Activated T-cell treated with anti-CD3 and anti-CD28 coated beads, Interleukin-2, amount 50 U/mL, for 4 hours (primary cell): ENCODE measurements around the gene MYO7B. TPM values are rescaled to one million over a fixed set of nuclear protein-coding genes. Genes with fewer than 3 reads are reported as not detected.
"Not testable (repeated sequence)": the region's sequence is repeated elsewhere in the genome, so short reads cannot be mapped to it uniquely, and the experiment has no call there.

Source experiments
- ATAC-seq, 2 donors: fragments of 200-7000 bp; cut with Tn5 transposase; one replicate each; pipeline ENCODE4 v1.10.0; 2021
- DNase-seq: peaks from one replicate; pipeline ENCODE4 v3.0.0-alpha.2; 2020
- H3K27me3 Mint-ChIP-seq: one replicate; pipeline ENCODE4 v1.8.0; 2021; ENCODE audit warnings: low read depth, mixed read lengths
- H3K36me3 Mint-ChIP-seq: one replicate; pipeline ENCODE4 v1.8.0; 2022; ENCODE audit warnings: mixed read lengths; ENCODE audit not compliant: insufficient read depth
- H3K4me1 Mint-ChIP-seq: one replicate; pipeline ENCODE4 v1.8.0; 2021; ENCODE audit warnings: low read depth, mixed read lengths
- H3K4me3 Mint-ChIP-seq: one replicate; pipeline ENCODE4 v1.8.0; 2021; ENCODE audit warnings: mild to moderate bottlenecking, moderate library complexity, mixed read lengths
- H3K9me3 Mint-ChIP-seq: one replicate; pipeline ENCODE4 v1.8.0; 2021; ENCODE audit warnings: mixed read lengths
- total RNA-seq, 3 donors: library from RNA; stranded (reverse); gene quantifications; one replicate each; pipeline ENCODE4 v1.2.1, GENCODE V29; 2021

Gene MYO7B
- total RNA-seq, 3 donors from 2014 or later: 0.16 to 0.68 (median 0.63) TPM

DNA sequence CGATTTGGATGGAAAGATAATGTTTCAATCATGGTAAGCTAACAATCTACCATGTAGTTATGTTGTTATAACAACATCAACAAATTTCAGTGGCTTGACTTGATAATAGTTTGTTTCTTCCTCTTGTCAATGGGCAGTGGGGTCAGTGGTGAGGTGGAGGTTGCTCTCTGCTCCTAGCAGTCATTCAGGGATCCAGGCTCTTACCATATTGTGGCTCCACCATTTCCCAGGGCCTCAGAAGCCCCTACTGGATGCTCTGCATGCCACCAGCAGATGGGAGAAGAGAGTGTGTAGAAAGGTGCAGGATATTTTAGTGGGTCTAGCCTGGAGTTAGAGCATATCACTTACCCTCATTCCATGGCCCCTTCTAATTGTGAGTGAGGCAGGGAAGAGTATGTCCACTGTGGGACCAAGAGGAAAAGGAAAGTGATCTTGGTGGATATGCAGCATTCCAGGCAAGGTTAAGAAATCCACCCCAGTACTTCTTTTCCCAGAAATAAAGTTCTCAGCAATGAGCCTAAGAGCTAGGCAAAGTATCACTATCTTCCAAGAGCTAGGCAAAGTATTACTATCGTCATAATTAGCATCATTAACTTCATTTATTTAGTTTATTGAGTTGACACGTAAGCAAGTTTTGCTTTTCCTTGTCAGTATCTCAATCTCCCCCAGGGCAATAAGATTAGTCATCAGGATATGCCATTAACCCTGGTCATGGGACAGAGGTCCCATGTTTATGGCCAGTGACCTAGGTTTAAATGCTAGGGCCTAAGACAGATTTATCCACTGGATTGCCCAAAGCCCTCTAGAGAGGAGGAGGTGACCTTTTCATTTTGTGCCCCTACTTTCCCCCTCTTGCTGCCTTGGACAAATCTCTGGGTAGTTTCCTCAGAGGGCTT, 5.0 kb upstream of the MYO7B start:
- Mint-ChIP-seq H3K36me3 (no peaks in the 10 kb centered on the region), H3K4me1 (peaks cover 11% of the 10 kb centered on the region), H3K4me3 (no peak overlapping the region), H3K9me3 (no peaks in the 10 kb centered on the region), H3K27me3 (peaks cover 3% of the 10 kb centered on the region)
- DNase-seq (no peak), ATAC-seq (no peak)

GRCh38 chr2:127531221-127531648, 4.2 kb upstream of the MYO7B start:
- Mint-ChIP-seq H3K36me3 (no peaks in the 10 kb centered on the region), H3K9me3 (no peaks in the 10 kb centered on the region), H3K27me3 (peaks cover 3% of the 10 kb centered on the region), H3K4me3 (no peak overlapping the region), H3K4me1 (peaks cover 10% of the 10 kb centered on the region)
- DNase-seq: no peak
- no peak for ATAC-seq

GRCh38 chr2:127532296-127532695, 3.2 kb upstream of the MYO7B start:
- H3K4me1 Mint-ChIP-seq: peaks cover 5% of the 10 kb centered on the region
- no peaks in the 10 kb centered on the region for H3K9me3 Mint-ChIP-seq
- no peaks in the 10 kb centered on the region for H3K36me3 Mint-ChIP-seq
- no peak for ATAC-seq
- peaks cover 6% of the 10 kb centered on the region for H3K27me3 Mint-ChIP-seq
- no peak overlapping the region for H3K4me3 Mint-ChIP-seq
- DNase-seq: no peak

- Mint-ChIP-seq H3K4me1 (no peaks in the 10 kb centered on the region), H3K27me3 (peaks cover 6% of the 10 kb centered on the region), H3K9me3 (no peaks in the 10 kb centered on the region), H3K4me3 (no peak overlapping the region), H3K36me3 (no peaks in the 10 kb centered on the region)
- no peak for ATAC-seq
- no peak for DNase-seq
Observed at GRCh38 chr2:127535918-127536317, 435 bp downstream of the MYO7B start.

DNA sequence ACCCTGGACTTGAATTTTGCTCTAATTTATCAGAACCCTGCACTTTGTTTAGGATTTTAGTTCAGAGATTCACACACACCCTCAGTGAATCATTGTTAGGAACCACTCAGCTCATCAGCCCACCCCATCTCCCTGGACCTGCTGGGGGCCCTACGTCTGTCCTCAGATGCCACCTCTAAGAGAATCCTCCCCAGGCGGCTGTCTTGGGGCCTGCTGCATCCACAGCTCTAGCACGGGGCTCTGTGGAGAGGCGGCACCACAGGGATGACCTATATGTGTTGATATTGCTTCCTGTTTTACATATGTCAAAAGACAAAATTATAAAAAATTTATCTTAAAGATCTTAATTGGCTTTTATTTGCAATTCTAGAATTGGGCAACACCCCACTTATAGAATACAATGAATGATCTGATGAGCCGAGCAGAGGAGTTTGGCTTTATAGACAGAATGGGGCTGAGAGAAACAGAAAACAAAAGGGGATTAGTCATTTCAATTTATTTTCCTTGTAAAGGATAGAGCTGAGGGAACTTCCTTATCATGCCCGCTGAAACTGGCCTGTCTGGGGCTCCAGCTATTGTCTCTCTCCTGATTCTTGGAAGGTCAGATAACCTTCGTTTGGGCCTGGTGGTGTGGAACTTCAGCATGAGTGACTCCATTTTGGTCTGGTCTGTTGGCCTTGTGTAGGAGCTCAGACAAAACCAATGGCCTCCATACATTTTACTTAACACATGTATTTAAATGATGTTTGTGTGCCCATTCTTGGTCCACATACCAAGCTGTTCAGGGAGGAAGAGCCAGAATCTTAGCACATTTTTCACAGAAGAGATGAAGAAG, 1.4 kb downstream of the MYO7B start:
- no peak for ATAC-seq
- no peaks in the 10 kb centered on the region for H3K4me1 Mint-ChIP-seq
- H3K9me3 Mint-ChIP-seq: no peaks in the 10 kb centered on the region
- DNase-seq: no peak
- H3K27me3 Mint-ChIP-seq: peaks cover 6% of the 10 kb centered on the region
- H3K36me3 Mint-ChIP-seq: no peaks in the 10 kb centered on the region
- no peak overlapping the region for H3K4me3 Mint-ChIP-seq

DNA sequence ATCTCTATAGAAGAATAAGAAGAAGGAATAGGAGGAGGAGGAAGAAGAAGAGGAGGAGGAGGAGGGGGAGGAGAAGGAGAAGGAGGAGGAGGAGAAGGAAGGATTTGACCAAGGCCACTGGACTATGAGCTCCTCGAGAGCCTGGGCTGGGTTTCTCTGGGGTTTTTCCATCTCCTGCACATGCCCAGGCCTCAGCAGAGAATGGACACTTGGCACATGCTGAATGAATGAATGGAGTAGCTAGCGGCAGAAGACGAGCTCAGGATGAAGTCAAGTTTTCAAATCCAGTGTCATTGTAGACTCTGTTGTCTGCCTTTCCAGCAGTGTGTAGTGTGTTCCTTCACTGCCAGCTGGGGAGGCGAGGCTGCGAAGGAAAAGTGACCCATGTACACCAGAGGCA, 2.2 kb downstream of the MYO7B start:
- ATAC-seq: no peak
- no peak for DNase-seq
- H3K27me3 Mint-ChIP-seq: peaks cover 6% of the 10 kb centered on the region
- no peaks in the 10 kb centered on the region for H3K9me3 Mint-ChIP-seq
- no peaks in the 10 kb centered on the region for H3K36me3 Mint-ChIP-seq
- H3K4me1 Mint-ChIP-seq: no peaks in the 10 kb centered on the region
- no peak overlapping the region for H3K4me3 Mint-ChIP-seq

DNA sequence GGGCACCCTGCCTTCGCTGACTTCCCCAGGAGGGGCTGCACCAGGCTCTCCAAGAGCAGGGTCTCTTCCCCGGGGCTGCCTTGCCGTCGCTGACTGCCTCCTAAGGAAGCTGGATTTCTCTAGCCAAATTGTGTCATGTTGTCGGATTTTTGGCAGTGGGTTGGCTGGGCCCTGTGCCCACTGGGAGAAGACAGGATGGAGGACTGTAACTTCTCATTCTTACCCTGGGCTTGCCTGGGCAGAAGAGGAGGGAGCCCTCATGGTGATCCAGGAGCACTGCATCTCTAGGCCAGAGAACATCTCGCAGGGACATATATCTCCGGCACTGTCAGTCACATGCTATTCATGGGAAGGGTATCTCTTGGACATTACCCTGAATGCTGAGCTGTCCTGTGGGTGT, 6.3 kb downstream of the MYO7B start:
- Mint-ChIP-seq H3K4me1 (no peaks in the 10 kb centered on the region), H3K27me3 (peaks cover 2% of the 10 kb centered on the region), H3K4me3 (no peak overlapping the region), H3K9me3 (no peaks in the 10 kb centered on the region), H3K36me3 (no peaks in the 10 kb centered on the region)
- DNase-seq: no peak
- ATAC-seq: no peak

DNA sequence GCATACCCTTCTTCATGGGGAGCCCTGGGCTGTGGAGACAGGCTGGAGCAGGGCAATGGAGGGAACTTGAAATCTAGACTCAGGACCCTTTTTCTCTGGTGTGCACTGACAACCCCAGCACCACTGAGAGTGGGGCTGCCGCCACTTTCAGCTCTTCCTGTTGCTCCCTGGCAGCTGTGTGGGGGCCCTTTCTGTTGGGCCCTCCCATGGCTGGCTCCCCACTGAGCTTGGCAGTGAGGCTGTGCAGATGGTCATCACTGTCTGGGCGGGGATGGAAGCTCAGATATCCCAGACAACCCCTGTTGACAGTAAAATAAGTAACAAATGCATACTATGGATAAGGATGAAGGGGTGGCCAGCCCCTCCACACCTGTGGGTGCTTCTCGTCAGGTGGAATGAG, 6.7 kb downstream of the MYO7B start:
- Mint-ChIP-seq H3K27me3 (peaks cover 2% of the 10 kb centered on the region), H3K4me3 (no peak overlapping the region), H3K36me3 (no peaks in the 10 kb centered on the region), H3K4me1 (no peaks in the 10 kb centered on the region), H3K9me3 (no peaks in the 10 kb centered on the region)
- ATAC-seq: no peak
- DNase-seq: no peak

DNA sequence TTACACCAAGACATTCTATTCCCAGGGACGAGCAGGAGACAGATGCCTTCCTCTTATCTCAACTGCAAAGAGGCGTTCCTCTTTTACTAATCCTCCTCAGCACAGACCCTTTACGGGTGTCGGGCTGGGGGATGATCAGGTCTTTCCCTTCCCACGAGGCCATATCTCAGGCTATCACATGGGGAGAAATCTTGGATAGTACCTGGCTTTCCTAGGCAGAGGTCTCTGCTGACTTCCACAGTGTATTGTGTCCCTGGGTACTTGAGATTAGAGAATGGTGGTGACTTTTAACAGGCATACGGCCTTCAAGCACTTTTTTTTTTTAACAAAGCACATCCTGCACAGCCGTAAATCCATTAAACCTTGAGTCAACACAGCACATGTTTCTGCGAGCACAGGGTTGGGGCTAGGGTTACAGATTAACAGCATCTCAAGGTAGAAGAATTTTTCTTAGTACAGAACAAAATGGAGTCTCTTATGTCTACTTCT, 7.6 kb downstream of the MYO7B start:
- H3K9me3 Mint-ChIP-seq, H3K4me3 Mint-ChIP-seq, ATAC-seq, DNase-seq, H3K4me1 Mint-ChIP-seq, H3K27me3 Mint-ChIP-seq, H3K36me3 Mint-ChIP-seq: not testable (repeated sequence)

DNA sequence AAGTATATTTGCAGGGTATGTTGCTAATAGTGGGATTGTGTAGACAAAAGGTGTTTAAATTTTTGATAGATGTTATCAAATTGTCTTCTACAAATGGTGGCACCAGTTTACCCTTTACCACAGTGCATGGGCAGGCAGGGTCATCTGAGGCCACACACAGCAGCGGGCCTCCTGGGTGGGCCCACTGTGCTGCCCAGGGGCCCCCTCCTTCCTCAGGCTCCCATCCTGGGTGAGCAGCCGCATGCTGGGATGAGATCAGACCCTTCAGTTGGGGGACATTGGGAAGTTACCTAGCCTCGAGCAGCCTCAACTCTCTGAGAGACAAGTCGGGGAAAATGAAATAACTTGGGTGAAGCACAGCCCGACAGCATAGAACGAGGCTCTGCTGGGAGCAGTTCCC, 9.7 kb downstream of the MYO7B start:
- H3K9me3 Mint-ChIP-seq: no peaks in the 10 kb centered on the region
- no peak for DNase-seq
- no peaks in the 10 kb centered on the region for H3K36me3 Mint-ChIP-seq
- no peak for ATAC-seq
- H3K4me3 Mint-ChIP-seq: no peak overlapping the region
- H3K4me1 Mint-ChIP-seq: no peaks in the 10 kb centered on the region
- H3K27me3 Mint-ChIP-seq: peaks cover 17% of the 10 kb centered on the region

DNA sequence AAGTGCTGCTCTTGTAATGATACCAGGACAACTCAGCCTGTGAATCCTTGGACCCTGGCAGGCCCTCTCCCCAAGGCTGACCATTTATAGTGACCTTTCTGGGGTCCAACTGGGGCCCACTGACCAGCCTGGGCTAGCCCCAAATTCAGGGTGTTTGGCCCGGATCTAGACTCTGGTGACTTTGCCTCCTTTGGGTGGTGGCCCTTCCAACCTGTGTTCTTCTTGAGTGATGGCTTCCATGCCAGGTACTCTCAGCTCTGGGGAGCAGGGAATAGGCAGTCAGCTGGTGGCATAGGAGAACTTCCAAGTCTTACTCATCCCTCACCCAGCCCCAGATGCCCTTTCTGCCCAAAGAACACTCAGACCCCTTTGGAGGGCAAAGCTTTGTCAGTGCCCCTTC, 10.3 kb downstream of the MYO7B start:
- no peaks in the 10 kb centered on the region for H3K4me1 Mint-ChIP-seq
- no peak for ATAC-seq
- H3K36me3 Mint-ChIP-seq: no peaks in the 10 kb centered on the region
- no peak overlapping the region for H3K4me3 Mint-ChIP-seq
- peaks cover 17% of the 10 kb centered on the region for H3K27me3 Mint-ChIP-seq
- H3K9me3 Mint-ChIP-seq: no peaks in the 10 kb centered on the region
- no peak for DNase-seq

DNA sequence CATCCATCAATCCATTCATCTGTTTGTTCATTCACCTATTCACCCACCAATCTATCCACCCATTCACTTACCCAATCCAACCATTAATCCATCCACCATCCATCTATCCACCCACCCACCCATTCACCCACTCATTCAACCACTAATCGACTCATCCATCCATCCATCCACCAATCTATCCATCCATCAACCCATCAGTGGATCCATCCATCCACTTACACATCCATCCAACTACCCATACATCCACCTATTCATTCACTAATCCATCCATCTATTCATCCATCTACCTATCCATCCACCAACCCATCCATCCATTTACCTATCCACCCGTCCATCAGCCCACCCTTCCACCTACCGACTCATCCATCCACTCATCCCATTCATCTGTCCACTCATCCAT, 11.3 kb downstream of the MYO7B start:
- Mint-ChIP-seq H3K4me1 (no peaks in the 10 kb centered on the region), H3K36me3 (no peaks in the 10 kb centered on the region), H3K27me3 (peaks cover 17% of the 10 kb centered on the region), H3K9me3 (no peaks in the 10 kb centered on the region), H3K4me3 (no peak overlapping the region)
- DNase-seq (no peak), ATAC-seq (no peak)

DNA sequence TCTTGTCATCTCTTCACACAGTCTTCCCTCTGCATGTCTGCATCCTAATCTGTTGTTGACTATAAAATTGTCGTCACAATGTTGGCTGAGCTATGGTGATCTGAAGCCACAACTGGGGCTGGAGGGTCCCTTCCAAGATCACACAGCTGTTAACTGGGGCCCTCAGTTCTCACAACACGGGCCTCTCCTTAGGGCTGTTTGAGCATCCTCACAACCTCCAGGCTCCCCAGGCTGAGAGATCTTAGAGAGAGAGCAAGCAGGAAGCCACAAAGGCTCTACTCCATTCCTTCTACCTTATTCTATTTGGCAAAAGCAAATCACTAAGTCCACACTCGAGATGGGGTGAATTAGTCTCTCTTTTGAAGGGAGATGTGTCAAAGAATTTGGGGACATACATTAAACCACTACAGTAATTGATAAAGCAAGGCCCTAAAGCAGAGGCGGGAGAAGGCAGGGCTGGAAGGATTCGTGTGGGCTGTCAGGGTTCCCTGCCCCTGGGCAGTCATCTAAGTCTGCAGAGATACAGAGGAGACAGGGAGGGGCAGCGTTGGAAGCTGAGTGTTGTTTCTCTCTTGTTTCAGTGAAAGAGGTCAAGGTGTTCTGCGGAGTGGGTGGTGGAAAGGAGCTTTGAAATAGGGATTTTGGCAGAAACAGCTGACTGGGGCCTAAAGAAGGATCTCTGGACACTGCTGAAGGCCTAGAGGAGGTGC, 15.9 kb downstream of the MYO7B start:
- H3K27me3 Mint-ChIP-seq: peaks cover 23% of the 10 kb centered on the region
- no peak overlapping the region for H3K4me3 Mint-ChIP-seq
- no peaks in the 10 kb centered on the region for H3K36me3 Mint-ChIP-seq
- H3K4me1 Mint-ChIP-seq: no peaks in the 10 kb centered on the region
- DNase-seq (no peak), ATAC-seq (no peak)
- peaks cover 6% of the 10 kb centered on the region for H3K9me3 Mint-ChIP-seq

GRCh38 chr2:127552336-127552735, 16.9 kb downstream of the MYO7B start:
- H3K27me3 Mint-ChIP-seq: peaks cover 23% of the 10 kb centered on the region
- DNase-seq (no peak), ATAC-seq (no peak)
- no peaks in the 10 kb centered on the region for H3K4me1 Mint-ChIP-seq
- H3K9me3 Mint-ChIP-seq: peaks cover 16% of the 10 kb centered on the region
- no peaks in the 10 kb centered on the region for H3K36me3 Mint-ChIP-seq
- no peak overlapping the region for H3K4me3 Mint-ChIP-seq
